Measurements from ENCODE around the gene PAK4.

DNA sequence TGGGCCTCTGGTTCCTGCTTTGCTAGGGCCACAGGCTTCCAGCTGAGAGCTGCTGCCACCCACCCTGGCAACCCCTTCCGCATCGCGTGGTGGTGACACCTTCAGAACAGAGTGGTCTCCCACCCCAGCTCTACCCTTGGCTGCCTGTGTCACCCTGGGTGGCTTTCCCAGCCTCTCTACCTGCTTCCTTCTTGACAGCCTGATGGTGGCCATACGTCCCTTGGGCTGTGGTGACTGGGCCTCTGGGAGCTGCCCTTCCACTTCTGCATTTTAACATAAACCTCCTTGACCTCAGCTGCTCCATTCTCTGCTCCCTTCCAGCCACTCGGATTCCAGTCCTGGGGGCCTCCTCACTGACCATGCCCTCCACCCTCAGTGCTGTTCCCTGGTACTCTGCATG, 17.0 kb downstream of the PAK4 start:
- TF ChIP-seq ZNF274 (IDR thresholded peaks at IDR 0.05; ENCODE audit: low read depth, low read length) (no peak), YY1 (IDR thresholded peaks at IDR 0.05; ENCODE audit: insufficient read depth, insufficient read length) (no peak)
